Activated CD4-positive, alpha-beta T cell treated with anti-CD3 and anti-CD28 coated beads, Interleukin-2, amount 50 U/mL, for 1 hour (primary cell): ENCODE measurements around the gene PKP4.
"Not testable (repeated sequence)": the region's sequence is repeated elsewhere in the genome, so short reads cannot be mapped to it uniquely, and the experiment has no call there.

Experiments used
- DNase-seq: peaks from one replicate; pipeline ENCODE4 v3.0.0-alpha.2; 2020

The PKP4 gene

GRCh38 chr2:158690823-158691222 is 234.1 kb downstream of the PKP4 start:
- DNase-seq = no peak

GRCh38 chr2:158691619-158692018 is 234.9 kb downstream of the PKP4 start:
- no peak for DNase-seq

DNA sequence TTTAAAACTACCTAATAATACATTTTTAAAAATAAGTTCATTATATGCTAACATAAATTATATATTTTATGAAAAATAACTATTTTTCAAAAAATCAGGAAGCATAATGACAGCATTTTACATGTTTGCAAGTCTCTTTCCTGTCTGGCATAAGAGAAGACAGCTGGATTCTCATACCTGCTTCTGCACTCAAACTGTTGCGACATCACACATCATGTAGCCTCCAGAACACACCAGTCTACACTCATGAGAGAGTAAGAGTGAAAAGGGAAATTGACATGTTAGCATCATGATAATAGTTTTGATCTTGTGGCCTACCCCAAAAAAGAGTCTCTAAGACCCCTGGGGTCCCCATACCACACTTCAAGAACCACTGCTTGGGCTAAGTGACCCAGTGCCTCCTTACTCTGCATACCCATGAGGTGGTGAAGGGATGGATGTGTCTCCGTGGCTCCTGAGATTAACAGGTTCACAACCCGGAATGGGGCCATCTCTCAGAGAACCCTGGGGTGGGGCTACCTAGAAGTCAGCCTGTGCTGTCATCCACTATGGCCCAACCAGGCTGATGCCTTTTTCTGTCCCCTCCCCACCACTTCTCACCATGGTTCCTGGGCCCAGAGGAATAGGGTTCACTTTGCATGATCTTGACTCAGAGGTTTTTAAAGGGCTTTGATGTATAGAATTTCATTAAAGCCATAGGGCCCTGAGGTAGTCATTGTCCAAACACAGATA is 235.8 kb downstream of the PKP4 start:
- no peak for DNase-seq

DNA sequence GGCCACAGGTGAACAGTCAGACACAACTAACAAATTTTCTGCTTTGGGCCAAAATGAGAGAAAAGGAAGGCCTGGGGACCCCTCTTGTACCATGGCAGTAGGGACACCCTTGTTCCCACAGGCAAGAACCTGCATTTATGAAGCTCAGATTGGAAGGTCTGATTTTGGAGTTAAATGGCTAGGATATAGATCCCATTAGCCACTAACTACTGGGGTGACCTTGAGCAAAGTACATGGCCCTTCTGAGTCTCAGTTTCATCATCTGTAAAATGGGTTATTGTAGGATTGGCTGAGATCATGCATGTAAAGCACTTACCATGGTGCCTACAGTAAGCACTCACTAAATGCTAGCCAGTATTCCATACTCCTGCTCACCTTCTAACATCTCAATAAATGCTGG is 236.7 kb downstream of the PKP4 start:
- no peak for DNase-seq

DNA sequence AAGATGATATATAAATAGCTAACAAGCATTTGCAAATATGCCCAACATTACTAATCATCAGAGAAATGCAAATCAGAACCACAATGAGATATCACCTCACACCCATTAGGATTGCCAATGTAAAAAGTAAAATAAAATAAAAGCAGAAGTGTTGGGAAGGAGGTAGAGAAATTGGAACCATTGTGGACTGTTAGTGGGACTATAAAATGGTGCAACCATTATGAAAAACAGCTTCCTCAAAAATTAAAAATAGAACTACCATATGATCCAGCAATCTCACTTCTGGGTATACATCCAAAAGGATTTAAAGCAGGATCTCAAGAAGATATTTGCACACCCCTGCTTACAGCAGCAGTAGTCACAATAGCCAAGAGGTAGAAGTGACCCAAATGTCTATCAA is 238.6 kb downstream of the PKP4 start:
- no peak for DNase-seq

GRCh38 chr2:158695744-158696143 is 239.0 kb downstream of the PKP4 start:
- DNase-seq = not testable (repeated sequence)

DNA sequence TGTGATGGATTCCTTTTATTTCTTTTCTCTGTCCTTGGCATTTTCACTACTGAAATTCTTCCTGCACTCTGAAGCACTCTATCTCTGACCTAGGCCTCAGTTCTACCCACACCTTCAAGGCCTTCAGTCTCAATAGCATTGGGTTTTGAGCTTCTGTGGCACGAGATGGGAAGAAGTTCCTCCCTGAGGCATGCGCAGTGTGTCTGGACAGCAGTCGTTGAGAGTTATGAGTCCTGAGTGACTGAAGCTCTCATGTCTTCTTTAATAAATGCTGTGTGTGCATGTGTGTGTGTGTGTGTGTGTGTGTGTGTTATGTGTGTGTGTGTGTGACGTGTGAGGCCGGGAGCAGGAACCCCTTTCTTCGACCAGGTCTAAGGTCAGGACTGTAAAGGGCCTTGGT is 242.6 kb downstream of the PKP4 start:
- no peak for DNase-seq

- no peak for DNase-seq
Measured at GRCh38 chr2:158701101-158701500, 244.3 kb downstream of the PKP4 start.

- no peak for DNase-seq
Measured at GRCh38 chr2:158702740-158703139, 246.0 kb downstream of the PKP4 start.

GRCh38 chr2:158704724-158705465 is 248.1 kb downstream of the PKP4 start:
- not testable (repeated sequence) for DNase-seq

DNA sequence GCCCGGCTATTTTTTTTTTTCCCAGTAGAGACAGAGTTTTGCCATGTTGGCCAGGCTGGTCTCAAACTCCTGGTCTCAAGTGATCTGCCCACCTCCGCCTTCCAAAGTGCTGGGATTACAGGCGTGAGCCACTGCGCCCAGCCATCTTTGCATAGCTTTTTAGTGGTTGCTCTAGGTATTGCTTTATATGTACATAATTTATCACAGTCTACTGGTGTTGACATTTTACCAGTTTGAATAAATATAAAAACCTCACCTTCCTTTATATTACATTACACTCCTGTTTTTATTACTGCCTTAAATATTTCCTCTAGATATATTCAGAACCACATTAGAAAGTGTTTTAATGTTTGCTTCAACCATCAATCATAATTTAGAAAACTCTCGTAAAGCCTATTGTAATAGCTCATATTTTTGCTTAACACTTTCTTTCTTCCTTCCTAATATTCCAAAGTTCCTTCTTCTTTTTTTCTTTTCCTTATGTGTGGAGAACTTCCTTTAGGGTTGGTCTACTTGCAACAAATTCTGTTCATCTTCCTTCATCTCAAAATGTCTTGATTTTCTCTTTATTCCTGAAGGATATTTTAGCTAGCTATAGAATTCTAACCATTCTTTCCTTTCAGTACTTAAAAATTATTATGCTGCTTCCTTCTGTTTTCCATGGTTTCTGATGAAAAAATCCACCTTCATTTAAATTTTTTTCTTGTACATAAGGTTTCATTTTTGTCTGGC is 256.2 kb downstream of the PKP4 start:
- no peak for DNase-seq

DNA sequence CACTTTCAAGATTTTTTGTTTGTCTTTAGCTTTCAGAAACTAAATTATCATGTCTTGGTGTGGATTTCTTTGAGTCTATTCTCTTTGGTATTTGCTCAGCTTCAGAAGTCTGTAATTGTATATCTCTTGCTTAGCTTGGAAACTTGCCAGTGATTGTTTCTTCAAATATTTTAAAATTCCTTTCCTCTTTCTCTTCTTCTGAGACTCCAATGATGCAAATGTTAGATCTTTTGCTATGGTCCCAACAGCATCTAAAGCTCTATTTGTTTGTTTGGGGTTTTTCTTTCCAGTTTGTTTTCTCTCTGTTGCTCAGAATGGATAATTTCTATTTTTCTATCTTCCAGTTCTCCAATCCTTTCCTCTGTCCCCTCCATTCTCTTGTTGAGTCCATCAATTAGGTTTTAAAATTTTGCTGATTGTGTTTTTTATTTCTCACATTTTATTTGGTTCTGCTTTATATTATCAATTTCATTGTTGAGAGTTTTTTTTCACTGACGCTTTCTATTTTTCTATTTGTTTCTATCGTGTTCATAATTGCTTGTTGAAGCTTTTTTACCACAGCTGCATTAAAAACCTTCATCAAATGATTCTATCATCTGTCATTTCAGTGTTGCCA is 256.9 kb downstream of the PKP4 start:
- DNase-seq = no peak

DNA sequence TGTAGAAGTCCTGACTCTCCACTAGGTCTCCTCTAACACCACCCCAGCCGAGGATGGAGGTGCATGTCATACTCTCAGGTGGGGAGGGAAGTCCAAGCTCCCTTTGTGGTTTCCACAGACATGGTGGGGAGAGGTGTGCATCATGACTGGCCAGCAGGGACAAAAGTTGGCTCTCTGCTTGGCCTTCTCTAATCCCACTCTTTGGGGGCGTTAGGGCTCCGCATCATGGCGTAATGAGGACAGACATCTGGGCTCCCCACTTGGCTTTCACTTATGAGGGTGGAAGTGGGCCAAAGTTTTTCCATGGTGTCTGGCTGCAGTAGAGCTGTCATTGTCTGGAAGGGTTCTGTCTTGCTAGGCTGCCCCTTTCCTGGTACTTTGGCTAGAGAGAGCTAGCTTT is 257.7 kb downstream of the PKP4 start:
- no peak for DNase-seq

GRCh38 chr2:158715357-158715756 is 258.6 kb downstream of the PKP4 start:
- DNase-seq = no peak

- DNase-seq = no peak
Measured at GRCh38 chr2:158716121-158716791, 259.5 kb downstream of the PKP4 start.

DNA sequence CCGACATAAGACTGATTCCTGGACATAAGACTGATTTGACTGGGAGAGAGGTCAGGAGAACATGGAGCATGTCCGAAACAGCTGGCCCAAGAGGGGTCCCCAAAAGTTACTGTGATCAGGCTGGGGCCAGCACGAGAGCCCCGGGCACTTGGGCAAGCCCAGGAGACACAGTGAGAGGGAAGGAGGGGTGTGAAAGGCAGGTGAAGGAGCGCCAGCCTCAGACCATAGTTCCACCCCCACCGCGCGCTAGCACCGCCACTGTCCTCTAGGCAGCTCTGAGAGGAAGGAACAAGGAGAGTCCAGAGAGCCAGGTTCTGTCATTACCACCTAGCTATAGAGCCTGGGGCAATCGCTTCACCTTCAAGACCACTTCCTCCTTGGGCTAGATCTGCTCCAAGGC is 260.2 kb downstream of the PKP4 start:
- no peak for DNase-seq

GRCh38 chr2:158717366-158718195 is 260.8 kb downstream of the PKP4 start:
- DNase-seq = no peak

DNA sequence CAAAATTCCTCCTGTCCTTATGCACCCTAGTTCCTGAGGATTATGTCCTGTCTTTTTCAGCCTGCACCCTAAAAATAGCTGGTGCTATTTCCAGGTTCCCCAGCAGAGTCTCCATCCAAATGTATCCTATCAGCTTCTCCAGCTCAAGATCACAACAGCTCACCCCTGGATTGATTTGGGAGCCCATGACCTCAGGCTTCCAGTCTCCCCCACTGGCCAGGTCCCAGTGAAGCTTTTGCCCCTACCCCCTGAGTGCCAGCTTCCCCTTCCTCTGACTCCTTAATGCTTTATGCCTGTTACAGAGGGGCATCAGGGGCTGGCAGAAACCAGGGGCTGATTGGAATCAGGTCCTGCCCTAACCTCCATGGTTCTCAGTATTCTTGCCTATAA is 261.4 kb downstream of the PKP4 start:
- no peak for DNase-seq

DNA sequence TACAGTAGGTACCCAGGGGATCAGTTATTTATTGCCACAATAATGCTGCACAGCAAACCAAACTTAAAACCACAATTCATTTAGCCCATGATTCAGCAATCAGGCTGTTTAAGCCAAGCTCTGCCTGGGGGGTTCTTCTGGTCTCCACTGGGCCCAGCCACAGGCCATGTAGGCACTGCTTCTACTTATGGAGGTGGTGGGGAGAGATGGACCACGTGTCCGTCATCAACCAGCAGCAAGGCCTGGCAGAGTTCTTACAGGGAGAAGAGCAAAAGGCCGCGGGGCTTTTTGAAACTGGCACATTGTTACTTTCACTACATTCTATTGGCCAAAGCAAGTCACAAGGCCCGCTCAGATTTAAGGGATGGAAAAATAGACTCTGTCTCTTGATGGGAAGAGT is 262.1 kb downstream of the PKP4 start:
- no peak for DNase-seq

DNA sequence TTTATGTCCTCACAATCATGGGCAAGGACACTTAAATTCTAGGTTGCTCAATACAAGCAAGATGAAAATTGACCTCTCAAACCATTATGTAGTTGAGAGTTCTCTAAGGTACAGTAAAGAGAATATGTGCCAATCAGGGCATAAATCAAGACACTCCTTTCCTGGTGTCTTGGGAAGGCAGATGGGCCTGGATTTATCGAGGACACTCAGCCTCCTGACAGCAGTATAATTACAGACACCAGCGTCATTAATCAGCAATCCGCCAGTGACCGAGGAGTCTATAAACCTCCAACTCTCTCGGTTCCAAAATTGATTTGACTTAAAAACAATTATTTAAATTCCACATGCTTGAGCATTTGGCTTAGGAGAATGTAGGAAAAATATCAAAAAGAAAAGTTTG is 262.7 kb downstream of the PKP4 start:
- DNase-seq = no peak

DNA sequence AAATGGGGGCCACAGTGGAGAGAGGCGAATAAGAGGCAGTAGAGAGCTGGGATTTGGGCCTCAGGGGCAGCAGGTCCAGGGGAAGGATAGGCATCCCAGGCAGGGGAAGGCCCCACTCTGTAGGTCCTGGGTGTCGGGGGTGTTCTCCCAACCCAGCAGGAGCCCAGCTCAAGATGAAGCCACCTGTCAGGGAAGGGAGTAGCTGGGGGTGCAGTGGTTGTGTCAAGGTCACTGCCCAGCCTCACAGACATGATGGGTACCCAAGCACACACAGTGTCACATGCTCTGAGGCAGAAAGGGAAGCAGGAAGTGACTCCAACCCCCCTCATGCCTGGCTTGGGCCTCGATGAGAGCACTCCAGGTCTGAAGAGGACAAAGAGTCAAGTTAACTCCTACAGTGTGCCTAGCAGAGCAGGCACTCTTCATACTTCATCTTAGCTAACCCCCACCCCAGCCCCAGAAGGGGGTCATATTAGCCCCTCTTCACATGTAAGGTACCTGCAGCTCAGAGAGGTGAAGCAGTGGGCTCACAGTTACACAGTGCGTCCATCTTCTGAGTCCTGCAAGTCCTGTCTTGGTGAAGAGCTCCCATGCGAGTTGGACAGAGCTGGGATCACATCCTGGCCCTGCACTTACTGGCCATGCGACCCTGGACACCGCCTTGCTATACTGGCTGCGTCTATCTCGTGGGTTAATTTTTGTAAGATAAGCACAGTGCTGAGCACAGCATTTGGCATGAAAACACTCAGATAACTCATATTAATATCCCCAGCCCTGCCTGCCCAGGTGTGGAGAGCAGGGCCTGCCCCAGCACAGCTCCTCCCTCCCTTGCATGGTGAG is 265.7 kb downstream of the PKP4 start:
- DNase-seq = no peak
